ENCODE results near the gene HDAC11. TPM values are rescaled to one million over a fixed set of nuclear protein-coding genes. Genes with fewer than 3 reads are reported as not detected.
A peak's percentile ranks its signal among the peaks of the same experiment; 100 is the strongest.

The HDAC11 gene
- total and polyA plus RNA-seq, 2 of the 4 experiments (the other 2 are of a cell fraction): 9.1 to 11.4 TPM

- Histone ChIP-seq H2BK15ac (ENCODE audit: low read depth, low read length) (no peak overlapping the region), H3K4me3 (ENCODE audit: insufficient read depth, low read depth, low read length) (no peak overlapping the region), H3K18ac (ENCODE audit: low read depth, low read length) (no peak overlapping the region), H3K27ac (ENCODE audit: insufficient read depth, low read length) (no peak overlapping the region), H4K8ac (ENCODE audit: low read depth in 2 of 2, low read length in 2 of 2) (no peak overlapping the region), H3K9ac (ENCODE audit: low read depth, low read length) (no peak overlapping the region), H3K23ac (ENCODE audit: low read depth, low read length) (no peak overlapping the region), H3K27me3 (ENCODE audit: control insufficient read depth, insufficient read depth, low read length) (0 out of 2 replicates have a peak, but pooled peaks cover 2% of the 10 kb centered on the region), H3K9me1 (ENCODE audit: insufficient read depth, low read length) (no peaks in the 10 kb centered on the region), H3K36me3 (ENCODE audit: control insufficient read depth, insufficient read depth, low read length) (no peaks in the 10 kb centered on the region), H2AK5ac (ENCODE audit: low read depth, low read length) (no peak overlapping the region), H3K4ac (ENCODE audit: low read depth, low read length) (no peak overlapping the region), H2AFZ (replicated peaks; ENCODE audit: low read length, poor library complexity) (no peak overlapping the region), H2BK120ac (ENCODE audit: low read depth, low read length) (no peak overlapping the region), H3K9me3 (ENCODE audit: control insufficient read depth, insufficient read depth, low read length) (no peaks in the 10 kb centered on the region), H2BK20ac (ENCODE audit: low read depth, low read length) (no peak overlapping the region), H3K79me1 (ENCODE audit: low read depth in 1 of 2, low read length in 2 of 2) (no peaks in the 10 kb centered on the region), H3K56ac (ENCODE audit: extremely low read depth, insufficient read depth, low read length) (no peak overlapping the region), H4K5ac (ENCODE audit: low read depth, low read length) (no peak overlapping the region), H4K20me1 (ENCODE audit: insufficient read depth, low read length) (no peaks in the 10 kb centered on the region), H3K4me1 (ENCODE audit: control insufficient read depth, insufficient read depth, low read length) (no peaks in the 10 kb centered on the region), H4K91ac (ENCODE audit: insufficient read depth, low read depth, low read length) (no peak overlapping the region), H2BK5ac (ENCODE audit: low read depth, low read length, poor library complexity, severe bottlenecking) (no peak overlapping the region), H2AK9ac (replicated peaks; ENCODE audit: low read depth, low read length, poor library complexity) (no peak overlapping the region), H3K4me2 (ENCODE audit: low read depth, low read length) (no peak overlapping the region), H3K14ac (replicated peaks; ENCODE audit: low read depth, low read length) (no peak overlapping the region)
- no peak for DNase-seq
- POLR2A ChIA-PET (ENCODE audit: unreplicated experiment): no interaction called here
- WGBS, 2 experiments (ENCODE audit: extremely low coverage in 2 of 2, insufficient read length in 1 of 2): 88% methylated on average over 11 of the region's 19 CpGs; no CpG with 5 or more reads in 1 of the 2 experiments
- CTCF ChIA-PET: no interaction called here
- intact Hi-C loops (cut with micrococcal nuclease) (no loop called here), in situ Hi-C loops (cut with MboI; ENCODE audit: low sequenced_read_pairs) (no loop called here), dilution Hi-C loops (cut with HindIII; ENCODE audit: low sequenced_read_pairs, unreplicated experiment) (no loop called here)
- no peak for TF ChIP-seq BHLHE40 (IDR thresholded peaks at IDR 0.05; ENCODE audit: low read depth, low read length)
- no peak for TF ChIP-seq MAFK (IDR thresholded peaks at IDR 0.05; ENCODE audit: low read depth, low read length)
- no peak for TF ChIP-seq RCOR1 (IDR thresholded peaks at IDR 0.05; ENCODE audit: insufficient replicate concordance, low read length)
- no peak for TF ChIP-seq CTCF (conservative IDR thresholded peaks at IDR 0.05; ENCODE audit: low read depth, low read length)
- TF ChIP-seq CEBPB (IDR thresholded peaks at IDR 0.05; ENCODE audit: low read depth, low read length): no peak
- BruUV-seq (replicated peaks): no TSS peak
- peak; percentile 42; the same call in 1 of the 2 replicates for ATAC-seq (ENCODE audit: low read depth)
Measured at GRCh38 chr3:13519006-13519791, 39.1 kb downstream of the HDAC11 start.

Measured in IMR-90 (cell line).